Small intestine (tissue), 7 donors: Measurements from ENCODE around the gene UBL7. TPM values are rescaled to one million over a fixed set of nuclear protein-coding genes. Genes with fewer than 3 reads are reported as not detected.

Experiments
- DNase-seq, 2 donors: peaks; one replicate each; pipeline versions ENCODE4 v3.0.0 to v3.0.0-alpha.2; 2013
- FAIRE-seq: peaks from 2 replicates; lab custom pipeline; 2012; peaks lifted over from hg19 to GRCh38; lab: Jason Lieb, UNC
- H3K27ac ChIP-seq, 3 donors: one replicate each; pipeline ENCODE4 v1.5.1; 2013; ENCODE audit warnings: low read length in 2 of 3, mild to moderate bottlenecking in 2 of 3, control low read depth in 1 of 3, inconsistent platforms in 1 of 3, low read depth in 1 of 3, moderate library complexity in 1 of 3
- H3K27me3 ChIP-seq, 3 donors: one replicate each; pipeline ENCODE4 v1.6.1; 2013; ENCODE audit warnings: low read length in 3 of 3, inconsistent platforms in 1 of 3; ENCODE audit not compliant: control insufficient read depth in 3 of 3, insufficient read depth in 3 of 3
- H3K36me3 ChIP-seq, 3 donors: one replicate each; pipeline ENCODE4 v1.6.1; 2013; ENCODE audit warnings: low read length in 3 of 3, inconsistent platforms in 1 of 3, low read depth in 1 of 3, mild to moderate bottlenecking in 1 of 3, moderate library complexity in 1 of 3; ENCODE audit not compliant: control insufficient read depth in 3 of 3, insufficient read depth in 2 of 3
- H3K4me1 ChIP-seq, 3 donors: one replicate each; pipeline ENCODE4 v1.6.1; 2013; ENCODE audit warnings: low read length in 2 of 3, inconsistent platforms in 1 of 3, low read depth in 1 of 3, mild to moderate bottlenecking in 1 of 3, moderate library complexity in 1 of 3; ENCODE audit not compliant: control insufficient read depth in 3 of 3, insufficient read depth in 2 of 3
- H3K4me3 ChIP-seq, 3 donors: one replicate each; pipeline ENCODE4 v1.5.1; 2013; ENCODE audit warnings: low read length in 3 of 3, control low read depth in 1 of 3, inconsistent platforms in 1 of 3, low read depth in 1 of 3, mild to moderate bottlenecking in 1 of 3, moderate library complexity in 1 of 3
- H3K9me3 ChIP-seq, 2 donors: one replicate each; pipeline ENCODE4 v1.6.1; 2013; ENCODE audit warnings: low read depth in 1 of 2, low read length in 1 of 2; ENCODE audit not compliant: control insufficient read depth in 2 of 2, insufficient read depth in 1 of 2
- WGBS, 3 donors: extraction: QIAGEN DNeasy Blood & Tissue Kit; methylation state at CpG; one replicate each; pipeline ENCODE4 v1.1.7; 2013; 5-methylcytosine and 5-hydroxymethylcytosine counted together
- polyA plus RNA-seq, 4 donors: library from polyadenylated mRNA; stranded (reverse) in 3 of 4; unstranded in 1 of 4; fragments of 200-250 nt in 3 of 4; fragments of 120-200 nt in 1 of 4; gene quantifications; one replicate each; pipeline versions ENCODE4 v1.2.1 to v1.2.3, GENCODE V29; 2013
- donor health status: healthy with polysubstance abuse.
- donor health status: control.
- donor health status: control.
- donor health status: Bipolar disorder and iron deficiency.
- donor health status: healthy.

UBL7 gene
- polyA plus RNA-seq, 4 donors = 33.3 to 51.7 (median 41.1) TPM

DNA sequence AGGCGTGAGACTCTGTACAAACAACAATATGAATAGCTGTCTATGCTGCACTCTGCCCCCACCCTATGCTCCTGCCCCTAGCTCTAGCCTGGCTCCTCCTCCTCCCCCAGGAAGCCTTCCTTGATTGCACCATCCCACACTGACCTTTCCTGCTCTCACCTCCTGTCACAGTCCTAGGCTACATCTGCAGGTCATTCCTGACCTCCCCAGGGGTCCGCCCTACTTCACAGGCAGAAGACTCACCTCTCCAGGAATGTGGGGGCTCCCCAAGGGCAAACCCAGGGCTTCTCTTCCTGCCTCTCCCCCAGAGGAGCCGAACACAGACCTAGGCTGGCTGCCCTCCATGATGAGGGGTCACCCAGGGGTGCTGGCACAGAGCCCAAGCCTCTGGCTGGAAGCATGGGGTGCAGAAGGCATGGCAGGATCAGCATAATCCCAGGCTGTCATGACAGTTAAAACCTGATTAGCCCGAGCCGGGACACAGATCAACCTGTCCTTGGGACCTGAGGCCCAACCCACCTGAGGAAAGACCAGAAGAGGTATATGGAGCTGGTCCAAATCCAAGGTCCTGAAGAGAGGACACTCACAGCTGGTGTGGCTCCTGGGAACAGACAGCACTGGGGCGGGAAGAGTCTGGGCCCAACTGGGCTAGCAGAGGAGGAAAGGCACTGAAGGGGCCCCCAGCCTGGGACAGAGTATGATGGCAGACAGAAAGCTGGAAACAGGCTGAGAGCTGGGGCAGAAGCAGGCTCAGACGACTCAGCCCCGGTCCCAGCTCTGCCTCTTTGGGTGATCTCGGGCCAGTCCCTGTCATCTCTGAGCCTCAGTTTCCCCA lies 33.1 kb downstream of the UBL7 start:
- FAIRE-seq = no peak
- DNase-seq = no peak

DNA sequence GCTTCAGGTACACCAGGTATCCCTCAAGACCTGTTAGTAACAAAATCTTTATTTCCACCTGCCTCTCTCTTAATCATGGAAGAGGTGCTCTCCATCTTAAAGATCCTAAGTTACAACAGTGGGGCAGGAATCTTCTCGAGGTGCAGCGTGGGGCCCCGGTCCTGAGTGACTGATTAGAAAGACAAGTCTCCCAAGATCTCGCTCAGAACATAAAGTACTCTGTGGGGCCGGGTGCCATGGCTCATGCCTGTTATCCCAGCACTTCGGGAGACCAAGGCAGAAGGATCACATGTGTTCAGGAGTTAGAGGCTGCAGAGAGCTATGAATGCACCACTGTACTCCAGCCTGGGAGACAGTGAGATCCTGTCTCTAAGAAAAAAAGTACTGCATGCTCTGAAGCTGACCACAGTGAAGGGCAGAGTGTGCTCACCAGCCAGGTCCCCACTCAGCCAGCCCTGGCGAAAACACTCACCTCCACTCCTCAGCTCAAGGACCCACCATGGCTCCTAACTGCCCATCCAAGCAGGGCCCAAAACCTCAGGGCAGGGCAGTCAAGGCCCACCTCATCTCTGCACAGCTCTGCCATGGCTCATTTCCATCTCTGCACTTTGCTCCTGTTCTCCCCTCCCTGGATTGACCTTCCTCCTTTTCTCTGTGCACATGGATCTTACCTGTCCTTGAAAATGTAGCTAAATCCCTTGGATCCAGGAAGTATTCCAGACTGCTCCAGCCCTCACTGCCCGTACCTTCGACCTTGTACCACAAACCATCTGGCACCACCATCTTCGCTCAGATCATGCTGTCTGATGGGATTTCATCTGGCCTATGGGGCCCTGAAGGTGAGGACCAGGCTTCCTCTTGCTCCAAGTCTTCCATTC lies 34.3 kb downstream of the UBL7 start:
- Histone ChIP-seq H3K4me1 (no peaks in the 10 kb centered on the region), H3K4me3 (no peak overlapping the region), H3K27ac (no peak overlapping the region), H3K36me3 (no peaks in the 10 kb centered on the region), H3K9me3 (no peaks in the 10 kb centered on the region), H3K27me3 (peaks cover 0 to 17% (median 0%) of the 10 kb centered on the region in 3 donors)
- WGBS, 3 donors = 75 to 80% (median 78%) methylated on average over 10 of the region's 10 CpGs
- DNase-seq (no peak), FAIRE-seq (no peak)

More for the DNA sequence above, 33.1 kb downstream of the UBL7 start:
- H3K9me3 ChIP-seq = no peaks in the 10 kb centered on the region
- no peak overlapping the region for H3K4me3 ChIP-seq
- peaks cover 0 to 3% (median 0%) of the 10 kb centered on the region in 3 donors for H3K4me1 ChIP-seq
- 63 to 78% (median 66%) methylated on average over 9 of the region's 9 CpGs for WGBS, 3 donors
- H3K27ac ChIP-seq = no peak overlapping the region
- no peaks in the 10 kb centered on the region for H3K36me3 ChIP-seq
- peaks cover 0 to 29% (median 4%) of the 10 kb centered on the region in 3 donors for H3K27me3 ChIP-seq

DNA sequence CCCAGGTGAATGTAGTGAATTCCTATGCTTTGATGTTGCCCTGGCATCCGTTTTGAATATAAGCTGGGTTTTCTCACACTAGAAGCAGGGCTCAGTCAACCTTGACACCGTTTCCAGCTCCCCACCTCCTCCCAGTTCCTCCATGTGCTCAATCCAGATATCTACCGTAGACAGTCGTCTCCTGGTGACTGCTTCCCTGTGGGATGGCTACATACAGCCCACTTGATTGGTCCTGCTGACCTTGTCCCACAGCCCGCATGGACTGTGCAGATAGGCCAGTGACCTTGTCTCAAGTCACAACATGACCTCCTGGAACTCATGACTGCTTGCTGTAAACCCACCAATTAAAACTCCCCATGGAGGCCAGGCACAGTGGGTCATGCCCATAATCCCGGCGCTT lies 35.3 kb downstream of the UBL7 start:
- no peak for FAIRE-seq
- no peak overlapping the region for H3K4me3 ChIP-seq
- H3K36me3 ChIP-seq = no peaks in the 10 kb centered on the region
- H3K27me3 ChIP-seq = peaks cover 0 to 7% (median 0%) of the 10 kb centered on the region in 3 donors
- DNase-seq = no peak
- 67 to 77% (median 75%) methylated on average over 7 of the region's 7 CpGs for WGBS, 3 donors
- H3K9me3 ChIP-seq = no peaks in the 10 kb centered on the region
- no peaks in the 10 kb centered on the region for H3K4me1 ChIP-seq
- H3K27ac ChIP-seq = no peak overlapping the region

DNA sequence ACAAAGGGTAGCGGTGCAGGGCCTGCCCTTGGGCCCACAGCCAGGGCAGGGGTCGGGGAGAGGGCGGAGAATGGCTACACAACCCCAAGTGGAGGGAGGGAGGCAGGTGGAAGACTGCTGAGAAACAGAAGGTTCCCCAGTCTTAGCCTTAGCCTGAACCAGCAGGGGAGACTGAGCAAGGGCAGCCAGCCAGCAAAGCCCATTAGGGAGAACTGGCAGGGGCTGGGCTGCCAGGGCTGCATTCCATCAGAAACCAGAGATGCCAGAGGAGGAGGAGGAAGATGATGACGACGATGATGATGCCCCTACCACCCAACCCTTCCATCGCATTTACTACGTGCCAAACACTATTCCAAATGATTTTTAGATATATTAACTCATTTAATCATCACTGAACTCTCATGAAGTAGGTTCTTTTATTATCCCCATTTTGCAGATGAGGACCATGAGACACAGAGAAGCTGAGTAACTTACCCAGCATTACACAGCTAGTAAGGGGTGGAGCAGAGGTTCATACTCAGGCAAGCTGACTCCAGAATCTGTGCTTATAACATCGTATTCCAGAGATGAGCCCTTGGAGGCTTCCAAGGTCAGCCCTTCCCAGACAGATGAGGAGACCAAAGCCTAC lies 35.9 kb downstream of the UBL7 start:
- Histone ChIP-seq H3K4me1 (no peaks in the 10 kb centered on the region), H3K27me3 (peaks cover 0 to 1% (median 0%) of the 10 kb centered on the region in 3 donors), H3K9me3 (no peaks in the 10 kb centered on the region), H3K36me3 (no peaks in the 10 kb centered on the region), H3K27ac (no peak overlapping the region), H3K4me3 (no peak overlapping the region)
- FAIRE-seq (no peak), DNase-seq (no peak)
- WGBS, 3 donors = 84 to 88% (median 84%) methylated on average over 8 of the region's 8 CpGs

DNA sequence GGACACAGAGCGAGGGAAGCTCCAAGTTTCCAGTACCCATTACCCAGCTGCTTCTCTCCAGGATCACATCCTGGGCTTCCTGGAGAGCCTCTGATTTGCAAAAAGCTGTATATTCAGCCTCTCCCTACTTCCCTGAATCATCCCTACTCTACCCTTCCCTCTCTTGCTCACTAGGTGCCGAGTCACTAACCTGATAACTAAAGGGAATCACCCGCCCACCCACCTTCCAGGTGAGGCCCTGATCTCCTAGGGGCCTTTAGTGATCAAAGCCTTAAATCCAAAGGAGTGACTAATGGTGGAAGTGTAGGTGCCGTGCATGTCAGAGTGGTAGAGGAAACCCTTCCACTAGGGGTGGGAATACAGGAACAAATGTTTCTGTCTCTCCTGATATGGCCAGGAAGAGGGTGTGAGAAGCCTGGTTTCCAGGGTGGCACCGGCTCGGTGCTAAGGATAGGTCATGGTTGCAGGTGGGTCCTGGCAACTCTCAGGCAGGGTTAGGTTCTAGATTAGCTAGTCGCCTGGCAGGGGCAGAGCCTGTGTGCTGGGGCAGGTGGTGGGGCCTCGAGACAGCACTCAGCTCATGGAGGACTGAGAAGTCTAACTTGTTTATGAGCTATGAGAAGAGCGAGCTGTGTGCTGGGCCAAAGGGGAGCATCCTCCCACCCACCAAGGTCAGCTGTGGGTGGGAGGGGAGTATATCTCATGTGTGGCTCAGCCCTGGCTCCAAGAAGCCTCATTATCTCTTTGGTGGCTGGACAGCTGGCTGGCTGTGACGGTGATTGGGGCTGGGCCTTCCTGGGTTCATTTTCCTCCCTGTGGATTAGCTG lies 37.3 kb downstream of the UBL7 start:
- DNase-seq = no peak
- FAIRE-seq = no peak
- WGBS, 3 donors = 76 to 80% (median 78%) methylated on average over 10 of the region's 10 CpGs
- Histone ChIP-seq H3K4me3 (no peak overlapping the region), H3K9me3 (no peaks in the 10 kb centered on the region), H3K4me1 (no peaks in the 10 kb centered on the region), H3K36me3 (no peaks in the 10 kb centered on the region), H3K27me3 (no peaks in the 10 kb centered on the region), H3K27ac (no peak overlapping the region)

DNA sequence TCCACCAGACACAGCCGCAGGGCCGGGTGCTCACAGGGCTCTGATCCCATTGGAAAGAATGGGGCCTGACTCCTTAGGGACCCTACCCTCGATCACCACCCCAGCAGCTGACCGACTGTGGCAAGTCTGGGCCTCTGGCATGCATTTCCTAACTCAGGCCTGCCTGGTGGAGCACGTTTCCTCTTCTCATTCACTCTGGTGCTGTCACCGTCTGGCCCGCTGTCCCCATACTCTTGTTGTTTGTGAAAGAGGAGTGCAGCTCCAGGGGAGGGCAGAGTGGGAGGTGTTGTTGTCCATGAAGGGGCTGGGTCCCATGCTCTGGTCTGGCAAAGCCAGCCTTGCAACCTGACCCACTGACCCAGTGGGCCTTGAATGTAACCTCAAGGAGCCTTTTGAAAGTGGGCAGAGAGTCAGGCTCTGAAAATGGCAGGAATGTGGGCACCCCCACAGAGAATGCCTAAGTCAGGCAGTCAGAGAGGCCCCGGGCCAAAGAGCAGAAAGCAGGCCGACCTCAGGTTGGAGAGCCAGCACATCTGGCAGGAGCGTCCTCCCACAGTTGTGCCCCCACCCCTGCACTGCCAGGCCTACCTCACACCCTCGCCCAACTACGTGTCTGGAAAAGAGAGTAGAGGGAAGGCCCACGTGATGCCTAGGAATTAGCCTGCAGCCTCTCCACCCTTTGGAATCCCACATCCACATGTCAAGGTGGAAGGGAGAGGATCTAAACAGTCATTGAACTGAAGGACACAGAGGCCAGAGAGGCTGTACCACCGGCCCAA lies 38.1 kb downstream of the UBL7 start:
- Histone ChIP-seq H3K36me3 (no peaks in the 10 kb centered on the region), H3K27ac (no peak overlapping the region), H3K9me3 (no peaks in the 10 kb centered on the region), H3K4me1 (no peaks in the 10 kb centered on the region), H3K27me3 (no peaks in the 10 kb centered on the region), H3K4me3 (no peak overlapping the region)
- 76 to 81% (median 80%) methylated on average over 14 of the region's 14 CpGs for WGBS, 3 donors
- DNase-seq (no peak), FAIRE-seq (no peak)

DNA sequence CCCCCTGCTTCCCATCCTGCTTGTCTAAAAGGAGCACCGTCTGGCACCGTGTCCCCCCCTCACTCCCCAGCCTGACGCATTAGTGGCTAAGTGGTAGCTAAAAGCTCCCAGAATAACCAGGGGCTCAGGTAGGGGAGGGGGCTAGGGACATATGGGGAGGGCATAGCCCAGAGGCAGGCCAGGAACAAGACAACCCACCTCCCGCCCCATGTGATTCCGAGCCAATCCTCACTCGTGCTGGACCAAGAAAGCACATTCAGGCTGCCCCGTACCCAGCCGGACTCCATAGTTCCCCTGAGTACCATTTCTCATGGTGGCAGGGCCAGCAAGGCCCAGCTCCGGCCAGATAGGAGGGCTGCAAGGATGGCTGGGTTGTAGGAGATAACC lies 38.7 kb downstream of the UBL7 start:
- Histone ChIP-seq H3K4me3 (no peak overlapping the region), H3K36me3 (no peaks in the 10 kb centered on the region), H3K27ac (no peak overlapping the region), H3K9me3 (no peaks in the 10 kb centered on the region), H3K27me3 (no peaks in the 10 kb centered on the region), H3K4me1 (no peaks in the 10 kb centered on the region)
- FAIRE-seq = no peak
- no peak for DNase-seq
- 78 to 92% (median 83%) methylated on average over 9 of the region's 9 CpGs for WGBS, 3 donors
